HG03196 (cell line): ENCODE measurements around the gene GMPR.
A peak's percentile ranks its signal among the peaks of the same experiment; 100 is the strongest.

ENCODE experiments used
- ATAC-seq: cut with Tn5 transposase; IDR thresholded peaks from one replicate; pipeline ENCODE4 v1.9.1; 2021; ENCODE audit not compliant: unreplicated experiment

GMPR gene

DNA sequence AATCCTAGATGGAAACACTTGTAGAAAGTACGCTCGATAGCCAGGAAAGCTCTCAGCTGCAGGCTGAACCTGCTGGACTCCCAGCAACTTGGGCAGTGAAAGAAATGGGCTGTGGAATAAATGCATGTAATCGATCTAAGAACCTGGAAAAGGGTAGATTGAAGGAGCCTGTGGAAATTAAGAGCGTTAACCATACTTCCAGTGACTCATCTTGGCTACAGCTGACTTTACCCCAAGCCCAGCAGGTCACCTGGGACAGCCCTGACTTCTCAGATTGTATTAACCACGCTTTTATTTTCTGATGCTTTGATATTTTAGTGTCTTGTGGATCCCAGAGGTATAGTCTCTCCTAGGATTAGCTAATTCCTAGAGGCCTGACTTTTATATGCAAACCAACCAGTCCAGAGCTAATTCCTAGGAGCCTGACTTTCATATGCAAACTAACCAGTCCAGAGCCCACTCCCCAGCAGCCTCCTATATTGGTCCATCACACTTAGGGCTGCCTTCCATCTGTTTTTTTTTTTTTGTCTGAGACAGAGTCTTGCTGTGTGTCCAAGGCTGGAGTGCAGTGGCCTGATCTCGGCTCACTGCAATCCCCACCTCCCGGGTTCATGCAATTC lies 86.3 kb downstream of the GMPR start:
- no peak for ATAC-seq

DNA sequence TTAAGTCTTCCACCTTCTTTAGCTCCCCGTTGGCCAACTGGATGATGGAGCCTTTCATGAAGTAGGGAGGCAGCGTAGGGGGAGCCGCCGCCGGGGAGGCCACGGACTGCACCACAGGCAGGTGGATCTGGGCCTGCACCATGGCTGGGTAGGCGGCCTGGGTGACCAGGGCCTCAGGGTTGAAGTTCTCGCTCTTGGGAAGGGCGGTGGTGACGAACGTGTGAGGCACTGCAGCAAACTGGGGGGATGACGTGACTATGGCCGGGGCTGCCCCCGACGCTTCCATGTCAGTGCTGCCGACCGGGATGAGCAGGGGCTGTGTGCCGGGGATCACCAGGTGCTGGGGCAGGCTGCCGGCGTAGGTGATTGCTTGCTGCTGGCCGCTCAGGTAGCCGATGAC lies 88.1 kb downstream of the GMPR start:
- no peak for ATAC-seq

- ATAC-seq, result no peak
Measured at GRCh38 chr6:16326971-16327776, 88.8 kb downstream of the GMPR start.

DNA sequence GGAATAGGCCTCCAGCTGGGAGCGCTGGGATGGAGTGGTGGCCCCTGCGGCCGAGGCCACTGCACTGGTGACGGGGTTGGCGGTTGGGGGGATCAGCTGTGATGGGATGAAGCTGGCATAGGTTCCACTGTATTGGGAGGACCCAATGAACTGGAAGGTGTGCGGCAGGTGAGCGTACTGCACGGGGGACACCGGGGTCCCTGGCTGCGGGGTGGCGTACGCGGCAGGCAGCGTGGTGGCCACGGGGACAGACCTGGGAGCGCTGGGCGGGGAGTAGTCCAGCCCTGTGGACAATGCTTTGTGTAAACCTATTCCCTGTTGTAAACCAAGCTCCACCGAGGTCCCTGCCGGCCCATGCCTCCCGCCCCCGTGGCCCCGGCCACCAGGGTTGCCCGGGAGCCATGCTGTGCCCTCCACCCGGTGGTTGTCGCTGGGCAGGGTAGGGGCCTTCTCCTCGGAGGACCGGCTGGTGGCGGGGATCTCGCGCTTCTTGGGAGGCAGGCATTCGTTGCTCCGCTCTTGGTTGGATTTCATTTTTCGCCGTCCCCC lies 89.5 kb downstream of the GMPR start:
- ATAC-seq, result no peak

DNA sequence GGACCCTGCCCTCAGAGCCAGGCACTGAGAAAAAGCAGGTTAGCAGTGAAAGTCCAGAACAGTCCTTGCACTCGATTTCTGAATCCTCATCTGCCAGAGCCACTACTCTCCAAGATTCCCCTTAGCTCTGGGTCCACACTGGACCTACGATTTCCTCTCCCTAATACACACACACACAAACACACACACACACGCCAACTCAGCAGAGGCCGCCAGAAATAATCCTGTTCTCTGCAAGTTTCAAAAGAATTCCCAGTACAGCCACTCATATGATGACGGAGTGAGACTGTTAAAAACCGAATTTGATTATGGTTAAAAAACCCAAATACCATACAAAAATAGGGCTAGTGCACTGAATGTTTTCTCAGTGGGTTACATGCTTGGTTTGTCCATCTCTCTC lies 90.8 kb downstream of the GMPR start:
- ATAC-seq, result no peak

DNA sequence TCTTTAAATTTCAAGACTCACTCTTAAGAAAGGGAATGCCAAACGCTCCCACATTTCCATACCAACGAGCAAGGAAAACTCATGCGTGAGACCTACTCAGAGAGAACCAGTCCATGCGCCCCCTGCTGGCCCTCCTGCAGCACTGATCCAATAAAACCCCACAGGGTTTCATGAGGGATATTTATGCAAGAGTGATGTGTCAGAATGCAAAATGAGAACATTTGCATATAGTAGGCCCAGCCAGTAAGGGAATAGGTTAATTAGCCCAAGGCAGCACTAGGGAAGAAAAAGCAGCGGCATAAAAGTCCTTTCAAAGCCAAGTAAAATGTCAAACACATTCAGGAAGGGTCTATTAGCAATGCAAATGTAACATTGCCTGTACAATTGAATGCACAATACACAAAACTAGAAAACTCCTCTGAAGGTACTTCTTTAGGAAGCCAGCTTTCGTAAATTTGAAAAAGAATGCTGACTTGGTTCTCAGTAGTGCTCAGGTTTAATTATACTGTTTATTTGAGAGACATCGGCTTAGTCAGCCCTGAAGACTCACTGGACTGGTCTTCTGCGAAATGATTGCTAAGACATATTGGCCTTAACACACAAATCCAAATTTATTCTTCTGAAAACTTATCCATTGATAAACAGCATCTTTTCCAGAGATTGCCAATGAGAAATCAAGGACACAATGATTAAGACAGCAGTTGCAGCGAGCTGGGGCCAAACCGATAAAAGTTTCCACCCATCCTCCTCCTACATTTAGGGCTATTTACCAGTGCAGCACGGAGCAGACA lies 93.2 kb downstream of the GMPR start:
- peak; percentile 52 for ATAC-seq

DNA sequence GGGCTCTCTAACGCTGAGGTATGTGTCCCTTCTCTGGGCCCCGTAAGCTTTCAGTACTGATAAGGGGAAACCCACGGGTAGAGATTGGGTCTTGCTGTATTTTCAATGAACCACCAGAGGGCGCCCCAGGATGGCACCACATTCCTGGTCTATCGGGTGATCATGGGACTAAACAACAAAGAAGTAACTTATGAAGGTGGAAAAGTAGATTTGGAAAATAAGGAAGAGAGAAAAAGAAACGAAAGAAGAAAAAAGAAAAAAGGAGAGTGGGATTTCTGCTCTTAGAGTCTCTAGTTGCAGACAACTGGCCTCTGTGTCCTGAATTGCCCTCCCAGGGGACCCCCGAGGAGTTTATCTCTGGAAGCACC lies 93.8 kb downstream of the GMPR start:
- ATAC-seq, result peak; percentile 73

- ATAC-seq, result no peak
Measured at GRCh38 chr6:16333580-16333979, 95.2 kb downstream of the GMPR start.

DNA sequence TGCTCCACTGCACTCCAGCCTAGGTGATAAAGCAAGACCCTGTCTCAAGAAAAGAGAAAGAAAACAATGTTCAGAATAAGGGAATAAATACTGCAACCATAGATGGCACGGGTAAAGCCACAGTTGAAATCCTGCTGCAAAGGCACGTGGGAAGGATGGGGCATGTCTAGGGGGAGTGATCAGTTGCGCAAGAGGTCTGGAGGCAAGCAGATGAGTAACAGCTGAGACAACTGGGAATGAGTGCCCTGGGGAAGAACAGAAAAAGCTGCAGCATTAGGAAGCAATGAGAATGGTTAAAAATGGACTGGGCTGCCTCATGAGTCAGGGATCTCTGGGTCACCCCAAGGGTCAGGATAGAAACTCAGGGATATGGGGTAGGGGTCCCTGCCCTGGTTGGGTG lies 96.3 kb downstream of the GMPR start:
- no peak for ATAC-seq

GRCh38 chr6:16335176-16335575 lies 96.8 kb downstream of the GMPR start:
- ATAC-seq, result no peak

DNA sequence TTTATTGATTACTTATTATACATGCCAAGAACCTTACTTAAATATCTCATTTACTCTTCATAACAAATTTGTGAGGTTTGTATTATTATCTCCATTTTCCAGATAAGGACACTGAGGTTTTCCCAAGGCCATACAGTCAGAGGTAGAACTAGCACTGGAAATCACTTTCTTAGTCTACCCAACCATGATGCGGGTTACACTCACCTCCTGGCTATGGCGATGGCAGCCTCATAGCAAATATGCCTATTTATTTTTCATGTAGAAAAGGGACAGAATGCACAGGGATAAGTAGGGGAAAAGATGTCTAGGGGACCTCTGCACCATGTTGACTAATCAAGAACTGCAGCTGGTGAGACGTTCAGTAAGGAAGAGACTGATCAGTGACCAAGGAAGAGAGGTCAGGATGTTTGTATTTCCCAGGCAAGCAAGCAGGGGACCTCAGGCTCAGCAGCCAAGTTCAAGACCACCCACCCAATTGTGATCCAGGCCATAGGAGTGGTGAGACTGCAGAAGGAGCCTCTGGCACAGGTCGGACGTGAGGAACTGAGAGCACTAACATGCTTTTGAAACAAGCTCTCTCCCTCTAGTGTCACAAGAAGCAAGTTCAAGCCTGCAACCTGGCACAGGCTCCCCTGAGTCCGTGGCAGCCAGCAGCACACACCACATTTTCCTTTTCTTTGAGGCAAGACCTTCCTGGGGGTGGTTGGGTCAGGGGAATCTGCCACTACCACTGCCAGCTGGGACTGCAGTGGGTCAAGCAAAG lies 97.8 kb downstream of the GMPR start:
- ATAC-seq, result no peak

- ATAC-seq, result no peak
Measured at GRCh38 chr6:16336911-16337294, 98.5 kb downstream of the GMPR start.

GRCh38 chr6:16337295-16337975 lies 99.0 kb downstream of the GMPR start:
- ATAC-seq, result no peak

GRCh38 chr6:16338577-16339264 lies 100.3 kb downstream of the GMPR start:
- ATAC-seq, result no peak

- ATAC-seq, result no peak
Measured at GRCh38 chr6:16339265-16339587, 100.8 kb downstream of the GMPR start.

DNA sequence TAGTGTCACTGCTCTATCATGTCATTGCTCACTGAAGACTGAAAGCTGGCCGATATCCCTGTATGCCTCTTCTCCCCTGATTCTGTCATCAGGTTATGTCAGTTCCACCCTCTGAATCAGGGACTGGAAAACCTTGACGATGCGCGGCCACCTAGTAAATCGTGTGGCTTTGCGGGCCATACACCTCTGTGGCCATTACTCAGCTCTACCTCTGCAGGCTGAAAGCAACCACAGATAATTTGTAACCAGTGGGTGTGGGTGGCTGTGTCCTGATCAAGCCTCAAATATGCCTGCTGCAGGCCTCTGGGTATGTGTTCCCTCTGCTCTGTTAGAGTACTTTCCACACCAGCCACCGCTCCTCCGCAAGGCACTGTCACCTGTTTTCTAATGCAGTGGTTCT lies 105.2 kb downstream of the GMPR start:
- ATAC-seq, result no peak

GRCh38 chr6:16344756-16345155 lies 106.4 kb downstream of the GMPR start:
- ATAC-seq, result no peak
